PC-9 (cell line): ENCODE data around the gene NOVA1.

Experiments used
- EZH2 ChIP-seq: fragments of 200-600 bp; sonication (generic); IDR thresholded peaks from 2 replicates; pipeline ENCODE4 v1.8.0; 2017; ENCODE audit warnings: antibody characterized with exemption, low read depth
- TF ChIP-seq, protein P1 (sequence below): fragments of 200-600 bp; sonication (generic); conservative IDR thresholded peaks from 2 replicates; pipeline ENCODE4 v1.6.1; 2017; ENCODE audit warnings: mixed run types, antibody characterized with exemption, mild to moderate bottlenecking, moderate library complexity

DNA sequence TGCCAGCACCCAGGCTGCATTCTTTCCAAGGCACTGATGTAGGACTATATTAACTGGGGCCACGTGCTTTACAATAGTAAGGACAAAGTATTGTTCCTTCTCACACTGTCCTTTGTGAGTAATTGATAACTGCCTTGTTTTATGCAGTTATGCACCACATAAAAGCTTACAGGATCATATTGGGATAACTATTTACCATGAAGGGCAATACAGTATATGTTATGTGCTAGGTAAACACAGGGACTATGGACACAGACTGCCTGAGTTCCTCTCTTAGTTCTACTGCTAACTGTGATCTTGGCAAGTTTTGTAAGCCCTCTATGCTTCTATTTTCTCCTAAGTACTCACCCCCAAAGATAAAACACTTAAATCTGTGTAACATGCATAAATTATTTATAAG is 183.7 kb downstream of the NOVA1 start:
- TF ChIP-seq, protein P1, sequence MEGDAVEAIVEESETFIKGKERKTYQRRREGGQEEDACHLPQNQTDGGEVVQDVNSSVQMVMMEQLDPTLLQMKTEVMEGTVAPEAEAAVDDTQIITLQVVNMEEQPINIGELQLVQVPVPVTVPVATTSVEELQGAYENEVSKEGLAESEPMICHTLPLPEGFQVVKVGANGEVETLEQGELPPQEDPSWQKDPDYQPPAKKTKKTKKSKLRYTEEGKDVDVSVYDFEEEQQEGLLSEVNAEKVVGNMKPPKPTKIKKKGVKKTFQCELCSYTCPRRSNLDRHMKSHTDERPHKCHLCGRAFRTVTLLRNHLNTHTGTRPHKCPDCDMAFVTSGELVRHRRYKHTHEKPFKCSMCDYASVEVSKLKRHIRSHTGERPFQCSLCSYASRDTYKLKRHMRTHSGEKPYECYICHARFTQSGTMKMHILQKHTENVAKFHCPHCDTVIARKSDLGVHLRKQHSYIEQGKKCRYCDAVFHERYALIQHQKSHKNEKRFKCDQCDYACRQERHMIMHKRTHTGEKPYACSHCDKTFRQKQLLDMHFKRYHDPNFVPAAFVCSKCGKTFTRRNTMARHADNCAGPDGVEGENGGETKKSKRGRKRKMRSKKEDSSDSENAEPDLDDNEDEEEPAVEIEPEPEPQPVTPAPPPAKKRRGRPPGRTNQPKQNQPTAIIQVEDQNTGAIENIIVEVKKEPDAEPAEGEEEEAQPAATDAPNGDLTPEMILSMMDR, result no peak
- no peak for TF ChIP-seq EZH2
